ENCODE measurements around the gene SORL1.

The SORL1 gene

GRCh38 chr11:121455115-121455514 lies 3.0 kb downstream of the SORL1 start:
- FAIRE-seq = no peak

- no peak for FAIRE-seq
Observed at GRCh38 chr11:121456151-121456550, 4.0 kb downstream of the SORL1 start.

- no peak for FAIRE-seq
Observed at GRCh38 chr11:121456816-121457431, 4.8 kb downstream of the SORL1 start.

GRCh38 chr11:121458551-121458950 lies 6.4 kb downstream of the SORL1 start:
- FAIRE-seq = no peak

GRCh38 chr11:121459413-121460017 lies 7.4 kb downstream of the SORL1 start:
- no peak for FAIRE-seq

GRCh38 chr11:121460941-121461514 lies 8.9 kb downstream of the SORL1 start:
- no peak for FAIRE-seq

GRCh38 chr11:121461843-121462242 lies 9.7 kb downstream of the SORL1 start:
- no peak for FAIRE-seq

GRCh38 chr11:121463689-121464335 lies 11.7 kb downstream of the SORL1 start:
- no peak for FAIRE-seq

- no peak for FAIRE-seq
Observed at GRCh38 chr11:121464352-121464946, 12.3 kb downstream of the SORL1 start.

- FAIRE-seq = no peak
Observed at GRCh38 chr11:121465709-121466062, 13.6 kb downstream of the SORL1 start.

GRCh38 chr11:121466063-121466794 lies 14.1 kb downstream of the SORL1 start:
- FAIRE-seq = no peak

GRCh38 chr11:121467471-121467870 lies 15.4 kb downstream of the SORL1 start:
- no peak for FAIRE-seq

- FAIRE-seq = no peak
Observed at GRCh38 chr11:121467965-121468364, 15.9 kb downstream of the SORL1 start.

- no peak for FAIRE-seq
Observed at GRCh38 chr11:121469910-121470309, 17.8 kb downstream of the SORL1 start.

- FAIRE-seq = no peak
Observed at GRCh38 chr11:121471167-121471566, 19.1 kb downstream of the SORL1 start.

GRCh38 chr11:121472312-121472711 lies 20.2 kb downstream of the SORL1 start:
- FAIRE-seq = no peak

GRCh38 chr11:121473064-121473777 lies 21.1 kb downstream of the SORL1 start:
- no peak for FAIRE-seq

GRCh38 chr11:121474680-121475079 lies 22.6 kb downstream of the SORL1 start:
- FAIRE-seq = no peak

- FAIRE-seq = no peak
Observed at GRCh38 chr11:121476379-121477032, 24.4 kb downstream of the SORL1 start.

GRCh38 chr11:121478226-121478894 lies 26.2 kb downstream of the SORL1 start:
- no peak for FAIRE-seq

All from colon (tissue), 2 donors.